GM12878 (cell line): Measurements from ENCODE around the gene CDO1. TPM values are rescaled to one million over a fixed set of nuclear protein-coding genes. Genes with fewer than 3 reads are reported as not detected.

Source experiments
- ATAC-seq: fragments of 200-7000 bp; cut with Tn5 transposase; 3 replicates; pipeline ENCODE4 v1.9.1; 2020; ENCODE audit warnings: mild to moderate bottlenecking, moderate library complexity
- BruUV-seq: library from RNA; stranded (reverse); fragments of 400-500 nt; replicated peaks from 2 replicates; lab custom pipeline; 2021; lab: Mats Ljungman, UMichigan
- CTCF ChIA-PET: fragments of 300-600 bp; sonication (Branson Sonifier 250); formaldehyde crosslinking; extraction: SDS; loops from one replicate; lab custom pipeline; 2021; ENCODE audit warnings: inconsistent platforms; lab: Yijun Ruan, JAX
- POLR2A ChIA-PET: fragments of 350-600 bp; formaldehyde crosslinking; extraction: SDS; loops from one replicate; lab custom pipeline; 2021; ENCODE audit warnings: inconsistent platforms; lab: Charles Lee
- RAD21 ChIA-PET: fragments of 300-600 bp; sonication (Branson Sonifier 250); formaldehyde crosslinking; loops from one replicate; lab custom pipeline; 2023; ENCODE audit warnings: antibody characterized with exemption; ENCODE audit not compliant: unreplicated experiment; lab: Charles Lee
- SMC1A ChIA-PET: fragments of 300-600 bp; sonication (Branson Sonifier 250); formaldehyde crosslinking; loops from one replicate; lab custom pipeline; 2023; ENCODE audit not compliant: unreplicated experiment, uncharacterized antibody; lab: Charles Lee
- DNase-seq: peaks from one replicate; pipeline ENCODE4 v3.0.0-alpha.2; 2011; ENCODE audit warnings: low read depth, low spot score
- FAIRE-seq: peaks from 3 replicates; lab custom pipeline; 2011; peaks lifted over from hg19 to GRCh38; lab: Jason Lieb, UNC
- H2AFZ ChIP-seq: 2 replicates; pipeline ENCODE4 v1.6.0; 2011; ENCODE audit warnings: low read depth, low read length, control low read depth; ENCODE audit not compliant: control insufficient read depth
- H3K27ac ChIP-seq: 2 replicates; pipeline ENCODE4 v1.5.1; 2011; ENCODE audit warnings: control low read depth; ENCODE audit not compliant: control insufficient read depth, insufficient read depth
- H3K27me3 ChIP-seq, 2 experiments: replicated peaks in 1 of 2; 2 replicates each; pipeline versions ENCODE4 v1.6.0 to v1.6.1; 2011; ENCODE audit warnings: low read length in 1 of 2; ENCODE audit not compliant: control insufficient read depth in 2 of 2, insufficient read depth in 2 of 2
- H3K36me3 ChIP-seq, 2 experiments: 2 replicates each; pipeline ENCODE4 v1.5.1; 2011; ENCODE audit warnings: low read length in 1 of 2; ENCODE audit not compliant: control insufficient read depth in 2 of 2, insufficient read depth in 2 of 2
- H3K4me1 ChIP-seq: 2 replicates; pipeline ENCODE4 v1.6.1; 2011; ENCODE audit warnings: mild to moderate bottlenecking, low read length, moderate library complexity, mixed read lengths; ENCODE audit not compliant: control insufficient read depth, insufficient read depth
- H3K4me2 ChIP-seq: 2 replicates; pipeline ENCODE4 v1.6.0; 2011; ENCODE audit warnings: control low read depth; ENCODE audit not compliant: control insufficient read depth, insufficient read depth
- H3K4me3 ChIP-seq: fragments of 200-600 bp; sonication (generic); 2 replicates; pipeline ENCODE4 v1.5.1; 2016
- H3K79me2 ChIP-seq: 2 replicates; pipeline ENCODE4 v1.6.0; 2011; ENCODE audit warnings: low read length; ENCODE audit not compliant: control insufficient read depth, insufficient read depth
- H3K9ac ChIP-seq: 2 replicates; pipeline ENCODE4 v1.8.0; 2011; ENCODE audit warnings: low read length, control low read depth, mixed read lengths; ENCODE audit not compliant: control insufficient read depth, insufficient read depth
- H3K9me3 ChIP-seq: replicated peaks from 3 replicates; pipeline ENCODE4 v1.5.1; 2011; ENCODE audit warnings: mild to moderate bottlenecking, low read length; ENCODE audit not compliant: control insufficient read depth, insufficient read depth
- H4K20me1 ChIP-seq: 2 replicates; pipeline ENCODE4 v1.6.0; 2011; ENCODE audit not compliant: control insufficient read depth, insufficient read depth
- CHD1 ChIP-seq: IDR thresholded peaks from 2 replicates; pipeline ENCODE4 v1.6.1; 2012; ENCODE audit warnings: low read depth, low read length, improper control_type of control experiment
- E4F1 ChIP-seq: fragments of 450-650 bp; IDR thresholded peaks from 2 replicates; pipeline ENCODE4 v1.6.1; 2018; ENCODE audit warnings: borderline replicate concordance, mild to moderate bottlenecking; ENCODE audit not compliant: partially characterized antibody
- EP300 ChIP-seq, 2 experiments: fragments of 150-350 bp in 1 of 2; IDR thresholded peaks; 2 replicates each; pipeline ENCODE4 v1.6.1; 2011 to 2012; ENCODE audit warnings: low read depth in 2 of 2, low read length in 2 of 2, borderline replicate concordance in 1 of 2, improper control_type of control experiment in 1 of 2, inconsistent platforms in 1 of 2; ENCODE audit not compliant: control insufficient read depth in 1 of 2
- FOXM1 ChIP-seq: IDR thresholded peaks from 2 replicates; pipeline ENCODE4 v1.6.1; 2012; ENCODE audit warnings: low read depth, mild to moderate bottlenecking, inconsistent platforms, low read length, moderate library complexity
- GABPA ChIP-seq: IDR thresholded peaks from 2 replicates; pipeline ENCODE4 v1.6.1; 2014; ENCODE audit warnings: antibody characterized with exemption, low read depth, mild to moderate bottlenecking, inconsistent platforms
- NFYA ChIP-seq: IDR thresholded peaks from 2 replicates; pipeline ENCODE4 v1.6.1; 2011; ENCODE audit warnings: low read depth, mild to moderate bottlenecking, low read length, improper control_type of control experiment, borderline replicate concordance
- SPI1 ChIP-seq: IDR thresholded peaks from 2 replicates; pipeline ENCODE4 v1.6.1; 2011; ENCODE audit warnings: low read depth, mild to moderate bottlenecking, low read length, moderate library complexity, borderline replicate concordance; ENCODE audit not compliant: insufficient read depth
- TAF1 ChIP-seq: IDR thresholded peaks from 2 replicates; pipeline ENCODE4 v1.6.1; 2011; ENCODE audit warnings: mild to moderate bottlenecking, low read depth, low read length, borderline replicate concordance
- ZBTB4 ChIP-seq: fragments of 450-650 bp; formaldehyde crosslinking; IDR thresholded peaks from 2 replicates; pipeline ENCODE4 v1.4.0; 2022; ENCODE audit warnings: mild to moderate bottlenecking, moderate library complexity
- ZNF274 ChIP-seq: IDR thresholded peaks from one replicate; pipeline ENCODE4 v1.8.0; 2011; ENCODE audit not compliant: insufficient read length, insufficient read depth
- WGBS: methylation state at CpG from one replicate; pipeline ENCODE4 v1.1.6; 2016; ENCODE audit warnings: low lambda C conversion rate; ENCODE audit not compliant: insufficient replicate concordance, insufficient coverage; ENCODE audit errors: missing lambda C conversion rate; 5-methylcytosine and 5-hydroxymethylcytosine counted together
- in situ Hi-C: fragments of 300-500 bp; cut with MboI; formaldehyde crosslinking; loops from 9 replicates; pipeline ENCODE4 v1.14.3; 2018; ENCODE audit warnings: mixed read lengths
- intact Hi-C: fragments of 100-400 bp; cut with micrococcal nuclease; formaldehyde crosslinking; loops from one replicate; pipeline ENCODE4 v1.14.2; 2022; ENCODE audit not compliant: unreplicated experiment
- polyA plus RNA-seq, 11 experiments: library from polyadenylated mRNA; depleted of rRNA in 4 of 11; unstranded in 6 of 11; stranded (reverse) in 5 of 11; fragments of >200 nt; fragmentation: Nextera tagmentation in 4 of 11; fragmentation: Illumina TruSeq in 1 of 11; extraction: Ambion mirVana in 4 of 11; extraction: Trizol in 1 of 11; gene quantifications; 1 replicate in 1 of 11; 2 replicates in 10 of 11; pipeline versions ENCODE4 v1.2.1 to v1.2.3, GENCODE V29; 2011 to 2016; ENCODE audit warnings: inconsistent platforms in 2 of 11, missing spikeins in 2 of 11, low read depth in 1 of 11
- total RNA-seq, 4 experiments: library from RNA; depleted of rRNA in 3 of 4; stranded (reverse); fragments of >200 nt in 3 of 4; fragmentation: Illumina TruSeq in 1 of 4; extraction: Trizol in 1 of 4; gene quantifications; 2 replicates each; pipeline versions ENCODE4 v1.2.1 to v1.2.3, GENCODE V29; 2013 to 2021

CDO1 gene
- total and polyA plus RNA-seq, 10 of the 15 experiments (the other 5 are each of a cell fraction or from before 2014, with no cell fraction given): 0.05 TPM; not detected in 9

DNA sequence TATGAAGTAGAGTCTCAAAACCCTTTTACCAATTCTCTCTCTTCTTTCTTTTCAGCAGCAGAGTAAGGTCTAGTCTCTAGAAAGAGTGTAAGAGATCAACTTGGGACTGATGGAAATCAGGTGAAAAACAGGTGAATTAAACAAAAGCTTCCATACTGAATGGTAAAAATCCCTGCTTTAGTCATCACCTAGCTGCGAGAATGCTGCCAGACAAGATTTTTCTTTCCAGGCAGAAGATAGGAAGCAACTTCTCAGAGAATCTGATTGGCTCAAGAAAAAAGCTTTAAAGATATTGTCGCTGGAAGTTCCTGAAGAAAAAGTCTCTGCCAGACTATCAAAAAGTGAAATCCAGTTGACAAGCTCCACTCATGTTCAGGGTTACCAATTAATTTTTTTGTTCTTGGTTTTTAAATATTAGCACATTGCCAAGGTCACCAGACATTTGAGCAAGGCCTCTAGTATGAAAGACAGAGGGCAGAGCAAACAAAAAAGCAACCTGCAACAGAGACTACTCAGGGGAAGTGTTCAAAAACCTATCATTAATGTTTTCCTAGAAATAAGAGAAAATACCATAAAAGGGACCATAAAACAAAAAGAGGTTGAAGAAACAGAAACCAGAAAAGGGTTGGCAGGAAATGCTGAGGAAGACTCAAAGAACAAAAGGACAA is 9.3 kb downstream of the CDO1 start:
- Histone ChIP-seq H3K4me3 (no peak overlapping the region), H3K79me2 (no peaks in the 10 kb centered on the region), H3K9ac (no peak overlapping the region), H3K27me3 (no peaks in the 10 kb centered on the region; a peak in 1 of 4 replicates), H3K4me1 (no peaks in the 10 kb centered on the region), H2AFZ (no peak overlapping the region), H3K4me2 (no peak overlapping the region), H3K36me3 (no peaks in the 10 kb centered on the region), H3K27ac (no peak overlapping the region), H3K9me3 (no peaks in the 10 kb centered on the region), H4K20me1 (no peaks in the 10 kb centered on the region)
- WGBS: 71% methylated on average over 2 of the region's 2 CpGs
- TF ChIP-seq EP300 (IDR thresholded peaks at IDR 0.05; ENCODE audit: borderline replicate concordance in 1 of 2, control insufficient read depth in 1 of 2, low read depth in 2 of 2, low read length in 2 of 2): no peak
- ChIA-PET CTCF (interaction anchor here (0.7 kb wide), 1 partner anchor 65 kb away, joined by 3 read pairs; no protein-coding TSS in a partner anchor), POLR2A (no interaction called here), RAD21 (interaction anchor here (0.6 kb wide), 1 partner anchor 32 kb away, joined by 4 read pairs; no protein-coding TSS in a partner anchor), SMC1A (no interaction called here)
- in situ Hi-C loops: no loop called here
- ATAC-seq (no peak), DNase-seq (no peak), FAIRE-seq (no peak)
- intact Hi-C loops: no loop called here
- BruUV-seq: no TSS peak

GRCh38 chr5:115801984-115802383 is 14.5 kb downstream of the CDO1 start:
- Histone ChIP-seq H3K27me3 (no peaks in the 10 kb centered on the region; a peak in 2 of 4 replicates), H3K9ac (no peak overlapping the region), H2AFZ (no peak overlapping the region), H3K4me1 (no peaks in the 10 kb centered on the region), H3K4me2 (no peak overlapping the region), H3K36me3 (no peaks in the 10 kb centered on the region), H4K20me1 (no peaks in the 10 kb centered on the region), H3K9me3 (no peaks in the 10 kb centered on the region), H3K4me3 (no peak overlapping the region), H3K79me2 (no peaks in the 10 kb centered on the region), H3K27ac (no peak overlapping the region)
- ChIA-PET CTCF (interaction anchor here (1.0 to 2.1 kb wide), 2 partner anchors 24 to 170 kb away, joined by 3 to 7 read pairs; no protein-coding TSS in a partner anchor), SMC1A (no interaction called here), RAD21 (no interaction called here), POLR2A (no interaction called here)
- ATAC-seq: no peak
- no peak for FAIRE-seq
- intact Hi-C loops: no loop called here
- in situ Hi-C loops: no loop called here
- no TSS peak for BruUV-seq
- WGBS: 0% methylated on average over 1 of the region's 1 CpG
- no peak for DNase-seq
- TF ChIP-seq FOXM1 (no peak), SPI1 (no peak), ZNF274 (no peak), E4F1 (no peak), CHD1 (no peak), ZBTB4 (CRISPR knock-in tag) (no peak), NFYA (no peak), GABPA (no peak), TAF1 (no peak)
